A549 (cell line): ENCODE results near the gene CD19. TPM values are rescaled to one million over a fixed set of nuclear protein-coding genes. Genes with fewer than 3 reads are reported as not detected.

Experiments used
- ATAC-seq, 2 experiments: fragments of 200-7000 bp in 1 of 2; fragments of >200 bp in 1 of 2; cut with Nextera tagmentation in 1 of 2; cut with Tn5 transposase in 1 of 2; 3 replicates each; pipeline versions ENCODE4 v1.8.0 to v1.9.1; 2018 to 2020; ENCODE audit warnings: mild to moderate bottlenecking in 1 of 2, moderate library complexity in 1 of 2
- CTCF ChIA-PET: fragments of 300-600 bp; sonication (Branson Sonifier 250); formaldehyde crosslinking; extraction: SDS; loops from one replicate; lab custom pipeline; 2021; ENCODE audit warnings: antibody characterized with exemption, inconsistent platforms; lab: Yijun Ruan, JAX
- POLR2A ChIA-PET: fragments of 350-600 bp; formaldehyde crosslinking; extraction: SDS; loops from one replicate; lab custom pipeline; 2021; ENCODE audit warnings: antibody characterized with exemption, inconsistent platforms; lab: Yijun Ruan, JAX
- DNase-seq, 2 experiments: peaks; one replicate each; pipeline versions ENCODE4 v3.0.0 to v3.0.0-alpha.2; 2011 to 2016; ENCODE audit warnings: low read depth in 1 of 2, low spot score in 1 of 2
- FAIRE-seq: peaks from 2 replicates; lab custom pipeline; 2011; peaks lifted over from hg19 to GRCh38; lab: Jason Lieb, UNC
- H3K27ac ChIP-seq, 2 experiments: fragments of >200 bp; sonication (Bioruptor Twin); formaldehyde crosslinking; 3 replicates each; pipeline ENCODE4 v1.5.1; 2016 to 2017
- H3K4me1 ChIP-seq: fragments of >200 bp; sonication (Bioruptor Twin); formaldehyde crosslinking; 3 replicates; pipeline ENCODE4 v1.6.1; 2016
- H3K4me2 ChIP-seq: fragments of >200 bp; sonication (Bioruptor Twin); formaldehyde crosslinking; 3 replicates; pipeline ENCODE4 v1.6.1; 2016
- H3K4me3 ChIP-seq: fragments of >200 bp; sonication (Bioruptor Twin); formaldehyde crosslinking; 3 replicates; pipeline ENCODE4 v1.5.1; 2016
- H3K9me3 ChIP-seq: fragments of >200 bp; sonication (Bioruptor Twin); formaldehyde crosslinking; 3 replicates; pipeline ENCODE4 v1.6.1; 2016
- CHD4 ChIP-seq: fragments of 200-600 bp; sonication (generic); IDR thresholded peaks from 2 replicates; pipeline ENCODE4 v1.6.1; 2016; ENCODE audit warnings: antibody characterized with exemption, mild to moderate bottlenecking, borderline replicate concordance
- EHF ChIP-seq: fragments of 250-450 bp; sonication (Bioruptor Pico); IDR thresholded peaks from 2 replicates; pipeline ENCODE4 v1.5.0; 2020; ENCODE audit warnings: mild to moderate bottlenecking
- EHMT2 ChIP-seq: fragments of 200-600 bp; sonication (generic); IDR thresholded peaks from 2 replicates; pipeline ENCODE4 v1.6.1; 2016; ENCODE audit warnings: antibody characterized with exemption, low read depth, mild to moderate bottlenecking, moderate library complexity
- EP300 ChIP-seq, 2 experiments: fragments of >200 bp; sonication (Bioruptor Twin); formaldehyde crosslinking; IDR thresholded peaks; 2 replicates in 1 of 2; 3 replicates in 1 of 2; pipeline ENCODE4 v1.6.1; 2016 to 2017
- GATA3 ChIP-seq: IDR thresholded peaks from 2 replicates; pipeline ENCODE4 v1.6.1; 2012; ENCODE audit warnings: borderline replicate concordance
- HOXA7 ChIP-seq: fragments of 250-450 bp; sonication (Bioruptor Pico); IDR thresholded peaks from 2 replicates; pipeline ENCODE4 v1.5.0; 2020; ENCODE audit warnings: mild to moderate bottlenecking, moderate library complexity
- KDM1A ChIP-seq: fragments of 200-600 bp; sonication (generic); IDR thresholded peaks from 2 replicates; pipeline ENCODE4 v1.6.1; 2016; ENCODE audit warnings: low read depth, mild to moderate bottlenecking
- MAFK ChIP-seq: fragments of 450-650 bp; IDR thresholded peaks from 2 replicates; pipeline ENCODE4 v1.6.1; 2014; ENCODE audit not compliant: partially characterized antibody
- NR3C1 ChIP-seq: fragments of >200 bp; sonication (Bioruptor Twin); formaldehyde crosslinking; IDR thresholded peaks from 3 replicates; pipeline ENCODE4 v1.6.1; 2017
- RAD21 ChIP-seq, 2 experiments: fragments of >200 bp in 1 of 2; sonication (Bioruptor Twin) in 1 of 2; formaldehyde crosslinking in 1 of 2; IDR thresholded peaks in 1 of 2; conservative IDR thresholded peaks in 1 of 2; 2 replicates in 1 of 2; 3 replicates in 1 of 2; pipeline ENCODE4 v1.6.1; 2012 to 2018; ENCODE audit warnings: inconsistent platforms in 1 of 2
- SREBF2 ChIP-seq: fragments of 450-650 bp; IDR thresholded peaks from 2 replicates; pipeline ENCODE4 v1.6.1; 2014; ENCODE audit warnings: mild to moderate bottlenecking, moderate library complexity
- TFCP2L1 ChIP-seq: fragments of 250-450 bp; sonication (Bioruptor Pico); IDR thresholded peaks from 2 replicates; pipeline ENCODE4 v1.5.0; 2021; ENCODE audit warnings: mild to moderate bottlenecking
- WGBS: methylation state at CpG from one replicate; pipeline ENCODE4 v1.1.6; 2017; ENCODE audit errors: missing lambda C conversion rate; 5-methylcytosine and 5-hydroxymethylcytosine counted together
- polyA plus RNA-seq, 4 experiments: library from polyadenylated mRNA; depleted of rRNA in 3 of 4; stranded (reverse); fragments of >200 nt; fragmentation: RNase III in 1 of 4; extraction: RNeasy Plus Mini Kit Qiagen cat#74134 plus additional on column Dnase treatment in 1 of 4; gene quantifications; 2 replicates in 3 of 4; 3 replicates in 1 of 4; pipeline ENCODE4 v1.2.3, GENCODE V29; 2011 to 2017
- TF ChIP-seq, protein P1 (sequence below): fragments of 250-450 bp; sonication (Bioruptor Pico); IDR thresholded peaks from 2 replicates; pipeline ENCODE4 v1.5.0; 2020; ENCODE audit warnings: low read depth, mild to moderate bottlenecking, moderate library complexity
- TF ChIP-seq, protein P2 (sequence below): fragments of 150-350 bp; IDR thresholded peaks from 2 replicates; pipeline ENCODE4 v1.6.1; 2014; ENCODE audit warnings: low read depth, mild to moderate bottlenecking, low read length
- TF ChIP-seq, protein P3 (sequence below): fragments of 250-450 bp; sonication (Bioruptor Pico); IDR thresholded peaks from 2 replicates; pipeline ENCODE4 v1.5.0; 2021; ENCODE audit warnings: mild to moderate bottlenecking, moderate library complexity, borderline replicate concordance
- TF ChIP-seq, protein P4 (sequence below): IDR thresholded peaks from 2 replicates; pipeline ENCODE4 v1.6.1; 2012
- TF ChIP-seq, protein P5 (sequence below): fragments of >200 bp; sonication (Bioruptor Twin); formaldehyde crosslinking; IDR thresholded peaks from 2 replicates; pipeline ENCODE4 v1.6.1; 2016
- TF ChIP-seq, protein P6 (sequence below): fragments of >200 bp; sonication (Bioruptor Twin); formaldehyde crosslinking; IDR thresholded peaks from 3 replicates; pipeline ENCODE4 v1.6.1; 2016

The CD19 gene
- polyA plus RNA-seq, 2 of the 4 experiments (the other 2 are of a cell fraction) = not detected

DNA sequence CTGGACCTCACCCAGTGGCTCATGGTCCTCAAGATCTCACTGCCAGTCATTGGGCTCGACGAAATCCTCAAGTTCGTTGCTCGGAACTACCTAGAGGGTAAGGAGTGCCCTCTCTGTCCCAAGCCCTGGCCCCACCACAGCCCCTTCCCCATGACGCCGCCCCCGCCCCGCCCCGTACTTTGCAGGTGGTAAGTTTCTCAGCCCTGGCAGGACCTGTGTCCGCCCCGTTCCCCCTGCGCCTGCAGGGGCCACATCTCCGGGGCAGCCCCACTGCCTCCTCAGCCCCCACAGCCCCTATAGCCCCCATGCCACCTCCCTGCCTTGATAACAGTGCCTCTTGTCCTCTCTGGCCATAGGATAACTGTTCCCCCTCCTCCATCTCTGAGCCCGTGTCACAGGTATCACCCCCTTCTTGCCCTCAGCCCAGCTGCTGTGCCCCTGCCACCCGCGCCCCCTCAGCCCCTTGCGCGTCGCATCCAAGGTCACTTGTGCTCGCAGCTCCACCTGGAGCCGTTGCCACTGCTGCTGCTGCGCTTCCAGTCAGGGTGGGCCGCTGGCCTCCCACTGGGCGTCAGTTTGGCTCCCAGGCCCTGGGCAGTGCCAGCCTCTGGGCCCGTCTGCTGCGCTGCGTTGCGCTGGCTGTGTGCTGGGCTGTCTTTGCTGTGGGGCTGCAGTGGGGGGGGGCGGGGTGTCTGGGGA lies 28.3 kb upstream of the CD19 start:
- ChIA-PET CTCF (interaction anchor here (1.1 to 1.7 kb wide), 2 partner anchors 28 to 42 kb away, joined by 3 to 4 read pairs; no protein-coding TSS in a partner anchor), POLR2A (no interaction called here)
- H3K4me3 ChIP-seq = no peak overlapping the region
- no peak for FAIRE-seq
- no peaks in the 10 kb centered on the region for H3K4me1 ChIP-seq
- no peaks in the 10 kb centered on the region for H3K9me3 ChIP-seq
- no peak for DNase-seq
- no peak overlapping the region for H3K27ac ChIP-seq
- no peak for TF ChIP-seq EHMT2
- no peak for TF ChIP-seq TFCP2L1 (CRISPR knock-in tag)
- TF ChIP-seq CHD4 = no peak
- TF ChIP-seq, protein P1, sequence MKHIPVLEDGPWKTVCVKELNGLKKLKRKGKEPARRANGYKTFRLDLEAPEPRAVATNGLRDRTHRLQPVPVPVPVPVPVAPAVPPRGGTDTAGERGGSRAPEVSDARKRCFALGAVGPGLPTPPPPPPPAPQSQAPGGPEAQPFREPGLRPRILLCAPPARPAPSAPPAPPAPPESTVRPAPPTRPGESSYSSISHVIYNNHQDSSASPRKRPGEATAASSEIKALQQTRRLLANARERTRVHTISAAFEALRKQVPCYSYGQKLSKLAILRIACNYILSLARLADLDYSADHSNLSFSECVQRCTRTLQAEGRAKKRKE (CRISPR knock-in tag) = no peak
- TF ChIP-seq HOXA7 (CRISPR knock-in tag) = no peak
- no peak for TF ChIP-seq EHF (CRISPR knock-in tag)
- no peak for TF ChIP-seq EP300 (IDR thresholded peaks at IDR 0.05)
- TF ChIP-seq, protein P2, sequence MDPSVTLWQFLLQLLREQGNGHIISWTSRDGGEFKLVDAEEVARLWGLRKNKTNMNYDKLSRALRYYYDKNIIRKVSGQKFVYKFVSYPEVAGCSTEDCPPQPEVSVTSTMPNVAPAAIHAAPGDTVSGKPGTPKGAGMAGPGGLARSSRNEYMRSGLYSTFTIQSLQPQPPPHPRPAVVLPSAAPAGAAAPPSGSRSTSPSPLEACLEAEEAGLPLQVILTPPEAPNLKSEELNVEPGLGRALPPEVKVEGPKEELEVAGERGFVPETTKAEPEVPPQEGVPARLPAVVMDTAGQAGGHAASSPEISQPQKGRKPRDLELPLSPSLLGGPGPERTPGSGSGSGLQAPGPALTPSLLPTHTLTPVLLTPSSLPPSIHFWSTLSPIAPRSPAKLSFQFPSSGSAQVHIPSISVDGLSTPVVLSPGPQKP = no peak
- no peak for TF ChIP-seq NR3C1
- TF ChIP-seq, protein P3, sequence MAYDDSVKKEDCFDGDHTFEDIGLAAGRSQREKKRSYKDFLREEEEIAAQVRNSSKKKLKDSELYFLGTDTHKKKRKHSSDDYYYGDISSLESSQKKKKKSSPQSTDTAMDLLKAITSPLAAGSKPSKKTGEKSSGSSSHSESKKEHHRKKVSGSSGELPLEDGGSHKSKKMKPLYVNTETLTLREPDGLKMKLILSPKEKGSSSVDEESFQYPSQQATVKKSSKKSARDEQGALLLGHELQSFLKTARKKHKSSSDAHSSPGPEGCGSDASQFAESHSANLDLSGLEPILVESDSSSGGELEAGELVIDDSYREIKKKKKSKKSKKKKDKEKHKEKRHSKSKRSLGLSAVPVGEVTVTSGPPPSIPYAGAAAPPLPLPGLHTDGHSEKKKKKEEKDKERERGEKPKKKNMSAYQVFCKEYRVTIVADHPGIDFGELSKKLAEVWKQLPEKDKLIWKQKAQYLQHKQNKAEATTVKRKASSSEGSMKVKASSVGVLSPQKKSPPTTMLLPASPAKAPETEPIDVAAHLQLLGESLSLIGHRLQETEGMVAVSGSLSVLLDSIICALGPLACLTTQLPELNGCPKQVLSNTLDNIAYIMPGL (CRISPR knock-in tag) = no peak
- TF ChIP-seq RAD21 (conservative IDR thresholded peaks at IDR 0.05 in 1 of 2, IDR thresholded peaks at IDR 0.05 in 1 of 2) = no peak
- TF ChIP-seq, protein P4, sequence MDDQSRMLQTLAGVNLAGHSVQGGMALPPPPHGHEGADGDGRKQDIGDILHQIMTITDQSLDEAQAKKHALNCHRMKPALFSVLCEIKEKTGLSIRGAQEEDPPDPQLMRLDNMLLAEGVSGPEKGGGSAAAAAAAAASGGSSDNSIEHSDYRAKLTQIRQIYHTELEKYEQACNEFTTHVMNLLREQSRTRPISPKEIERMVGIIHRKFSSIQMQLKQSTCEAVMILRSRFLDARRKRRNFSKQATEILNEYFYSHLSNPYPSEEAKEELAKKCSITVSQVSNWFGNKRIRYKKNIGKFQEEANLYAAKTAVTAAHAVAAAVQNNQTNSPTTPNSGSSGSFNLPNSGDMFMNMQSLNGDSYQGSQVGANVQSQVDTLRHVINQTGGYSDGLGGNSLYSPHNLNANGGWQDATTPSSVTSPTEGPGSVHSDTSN = no peak
- TF ChIP-seq, protein P5, sequence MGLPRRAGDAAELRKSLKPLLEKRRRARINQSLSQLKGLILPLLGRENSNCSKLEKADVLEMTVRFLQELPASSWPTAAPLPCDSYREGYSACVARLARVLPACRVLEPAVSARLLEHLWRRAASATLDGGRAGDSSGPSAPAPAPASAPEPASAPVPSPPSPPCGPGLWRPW = no peak
- TF ChIP-seq KDM1A = no peak
- no peak for ATAC-seq
- 95% methylated on average over 10 of the region's 29 CpGs for WGBS
- no peak overlapping the region for H3K4me2 ChIP-seq

DNA sequence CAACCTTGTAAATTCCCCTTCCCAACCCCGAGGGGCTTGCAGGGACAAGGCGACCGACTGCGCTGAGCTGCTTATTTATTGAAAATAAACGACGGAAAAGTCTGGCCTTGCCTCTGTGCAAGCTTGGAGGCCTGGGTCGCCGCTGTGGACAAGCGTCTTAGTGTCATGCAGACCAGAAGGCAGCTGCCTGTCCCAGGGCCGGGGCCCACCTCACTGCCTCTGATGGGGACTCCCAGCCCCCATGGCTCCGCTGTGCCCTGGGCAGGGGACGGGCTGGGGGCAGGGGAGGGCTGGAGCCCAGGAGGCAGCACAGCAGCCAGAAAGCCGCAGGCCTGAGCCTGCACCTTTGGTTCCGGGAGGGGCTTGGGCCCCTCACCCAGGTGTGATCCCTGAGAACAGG lies 27.4 kb upstream of the CD19 start:
- no peak for FAIRE-seq
- ATAC-seq = no peak
- CTCF ChIA-PET = interaction anchor here (1.3 to 1.7 kb wide), 2 partner anchors 29 to 41 kb away, joined by 4 read pairs; no protein-coding TSS in a partner anchor

More for the DNA sequence above, 27.4 kb upstream of the CD19 start:
- TF ChIP-seq MAFK (no peak), HOXA7 (CRISPR knock-in tag) (no peak), SREBF2 (no peak), GATA3 (no peak)
- TF ChIP-seq, protein P6, sequence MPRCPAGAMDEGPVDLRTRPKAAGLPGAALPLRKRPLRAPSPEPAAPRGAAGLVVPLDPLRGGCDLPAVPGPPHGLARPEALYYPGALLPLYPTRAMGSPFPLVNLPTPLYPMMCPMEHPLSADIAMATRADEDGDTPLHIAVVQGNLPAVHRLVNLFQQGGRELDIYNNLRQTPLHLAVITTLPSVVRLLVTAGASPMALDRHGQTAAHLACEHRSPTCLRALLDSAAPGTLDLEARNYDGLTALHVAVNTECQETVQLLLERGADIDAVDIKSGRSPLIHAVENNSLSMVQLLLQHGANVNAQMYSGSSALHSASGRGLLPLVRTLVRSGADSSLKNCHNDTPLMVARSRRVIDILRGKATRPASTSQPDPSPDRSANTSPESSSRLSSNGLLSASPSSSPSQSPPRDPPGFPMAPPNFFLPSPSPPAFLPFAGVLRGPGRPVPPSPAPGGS = no peak
- TF ChIP-seq, protein P2 = no peak
- H3K27ac ChIP-seq = no peak overlapping the region
- 84% methylated on average over 9 of the region's 14 CpGs for whole genome bisulfite sequencing
- H3K4me3 ChIP-seq = no peak overlapping the region
- POLR2A ChIA-PET = no interaction called here
- H3K4me2 ChIP-seq = no peak overlapping the region
- DNase-seq = no peak
- no peaks in the 10 kb centered on the region for H3K9me3 ChIP-seq
- no peaks in the 10 kb centered on the region for H3K4me1 ChIP-seq
